Measurements from ENCODE around the gene KIAA1958. TPM values are rescaled to one million over a fixed set of nuclear protein-coding genes. Genes with fewer than 3 reads are reported as not detected.
"Not testable (repeated sequence)": the region's sequence is repeated elsewhere in the genome, so short reads cannot be mapped to it uniquely, and the experiment has no call there.

KIAA1958 gene
- total RNA-seq, 2 donors from 2014 or later = 9.0 to 10.6 TPM

- no peak overlapping the region for H3K4me3 ChIP-seq
- H3K36me3 ChIP-seq = no peaks in the 10 kb centered on the region
- TF ChIP-seq, protein P1, sequence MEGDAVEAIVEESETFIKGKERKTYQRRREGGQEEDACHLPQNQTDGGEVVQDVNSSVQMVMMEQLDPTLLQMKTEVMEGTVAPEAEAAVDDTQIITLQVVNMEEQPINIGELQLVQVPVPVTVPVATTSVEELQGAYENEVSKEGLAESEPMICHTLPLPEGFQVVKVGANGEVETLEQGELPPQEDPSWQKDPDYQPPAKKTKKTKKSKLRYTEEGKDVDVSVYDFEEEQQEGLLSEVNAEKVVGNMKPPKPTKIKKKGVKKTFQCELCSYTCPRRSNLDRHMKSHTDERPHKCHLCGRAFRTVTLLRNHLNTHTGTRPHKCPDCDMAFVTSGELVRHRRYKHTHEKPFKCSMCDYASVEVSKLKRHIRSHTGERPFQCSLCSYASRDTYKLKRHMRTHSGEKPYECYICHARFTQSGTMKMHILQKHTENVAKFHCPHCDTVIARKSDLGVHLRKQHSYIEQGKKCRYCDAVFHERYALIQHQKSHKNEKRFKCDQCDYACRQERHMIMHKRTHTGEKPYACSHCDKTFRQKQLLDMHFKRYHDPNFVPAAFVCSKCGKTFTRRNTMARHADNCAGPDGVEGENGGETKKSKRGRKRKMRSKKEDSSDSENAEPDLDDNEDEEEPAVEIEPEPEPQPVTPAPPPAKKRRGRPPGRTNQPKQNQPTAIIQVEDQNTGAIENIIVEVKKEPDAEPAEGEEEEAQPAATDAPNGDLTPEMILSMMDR (IDR thresholded peaks at IDR 0.05) = no peak
- no peaks in the 10 kb centered on the region for H3K9me3 ChIP-seq
- H3K27ac ChIP-seq = no peak overlapping the region
- no peaks in the 10 kb centered on the region for H3K4me1 ChIP-seq
- H3K9ac ChIP-seq (ENCODE audit: low read depth in 2 of 2, low read length in 2 of 2) = no peak overlapping the region
- H3K27me3 ChIP-seq = no peaks in the 10 kb centered on the region
- intact Hi-C loops (cut with DNase I) = no loop called here
- no peak for DNase-seq
Observed at GRCh38 chr9:112586599-112587155, 100.0 kb downstream of the KIAA1958 start.

GRCh38 chr9:112591875-112592274, 105.2 kb downstream of the KIAA1958 start:
- H3K4me1 ChIP-seq; H3K36me3 ChIP-seq; intact Hi-C loops (cut with DNase I); H3K9me3 ChIP-seq; H3K4me3 ChIP-seq; H3K9ac ChIP-seq (ENCODE audit: low read depth in 2 of 2, low read length in 2 of 2); H3K27me3 ChIP-seq; H3K27ac ChIP-seq; DNase-seq: not testable (repeated sequence)

DNA sequence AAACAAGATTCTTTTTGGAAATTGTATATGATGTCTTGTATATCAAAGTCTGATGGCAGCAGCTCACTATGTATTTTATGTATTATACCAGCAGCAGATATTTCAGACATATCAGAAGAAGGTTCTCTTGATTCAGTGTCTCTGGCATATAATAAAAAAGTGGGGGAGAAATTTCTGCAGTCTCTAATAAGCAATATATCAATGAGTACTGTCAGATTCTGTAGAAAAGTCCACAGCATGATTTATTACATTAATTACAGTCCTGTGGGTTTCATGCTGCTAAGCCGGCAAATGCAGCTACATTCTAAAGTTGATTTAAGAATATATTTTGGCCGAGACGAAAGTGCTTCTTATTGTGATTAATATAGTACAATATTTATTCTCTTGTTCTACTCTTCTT, 113.1 kb downstream of the KIAA1958 start:
- no peaks in the 10 kb centered on the region for H3K27me3 ChIP-seq
- no peak for DNase-seq
- no peaks in the 10 kb centered on the region for H3K9me3 ChIP-seq
- TF ChIP-seq, protein P1 (IDR thresholded peaks at IDR 0.05) = no peak
- no peaks in the 10 kb centered on the region for H3K36me3 ChIP-seq
- no peak overlapping the region for H3K9ac ChIP-seq (ENCODE audit: low read depth in 2 of 2, low read length in 2 of 2)
- no peaks in the 10 kb centered on the region for H3K4me1 ChIP-seq
- H3K4me3 ChIP-seq = no peak overlapping the region
- intact Hi-C loops (cut with DNase I) = no loop called here
- H3K27ac ChIP-seq = no peak overlapping the region

DNA sequence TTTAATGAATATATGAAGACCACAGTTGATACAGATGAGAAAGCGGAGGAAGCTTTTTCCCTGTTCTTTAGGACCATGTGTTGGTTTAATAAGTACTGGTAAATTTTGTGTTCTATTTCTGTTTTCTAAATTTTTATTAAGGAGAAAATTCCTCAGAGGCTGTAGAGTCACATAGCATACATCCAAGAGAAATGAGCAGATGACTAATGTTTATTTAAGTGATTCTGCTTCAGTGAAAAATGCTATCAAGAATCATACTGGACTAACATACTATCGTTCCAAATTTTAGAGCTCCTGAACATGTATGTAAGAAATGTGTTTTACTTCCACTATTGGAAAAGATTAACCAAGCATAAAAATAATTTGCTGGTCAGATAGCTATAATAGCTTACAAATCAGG, 115.0 kb downstream of the KIAA1958 start:
- TF ChIP-seq, protein P1 (IDR thresholded peaks at IDR 0.05) = no peak
- Histone ChIP-seq H3K4me3 (no peak overlapping the region), H3K36me3 (no peaks in the 10 kb centered on the region), H3K27ac (no peak overlapping the region), H3K9ac (ENCODE audit: low read depth in 2 of 2, low read length in 2 of 2) (no peak overlapping the region), H3K27me3 (no peaks in the 10 kb centered on the region), H3K4me1 (no peaks in the 10 kb centered on the region), H3K9me3 (no peaks in the 10 kb centered on the region)
- no peak for DNase-seq
- intact Hi-C loops (cut with DNase I) = no loop called here

DNA sequence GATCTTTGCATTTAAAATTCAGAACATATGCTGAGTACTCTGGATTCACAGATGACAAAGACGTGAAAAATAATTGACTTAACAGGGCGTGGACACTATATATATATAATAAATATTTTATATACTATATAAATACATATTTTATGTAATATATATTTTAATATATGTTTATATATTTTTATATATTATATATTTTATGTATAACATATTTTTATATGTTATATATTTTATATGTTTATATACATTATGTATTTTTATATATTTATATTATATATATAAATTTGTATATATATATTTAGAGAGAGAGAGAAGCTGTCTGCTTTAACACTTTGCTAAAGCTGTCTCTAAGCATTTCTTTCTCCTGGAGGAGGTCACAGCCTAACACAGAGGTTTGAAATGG, 118.2 kb downstream of the KIAA1958 start:
- Histone ChIP-seq H3K9ac (ENCODE audit: low read depth in 2 of 2, low read length in 2 of 2) (no peak overlapping the region), H3K9me3 (no peaks in the 10 kb centered on the region), H3K27me3 (no peaks in the 10 kb centered on the region), H3K4me3 (no peak overlapping the region), H3K27ac (no peak overlapping the region), H3K4me1 (no peaks in the 10 kb centered on the region), H3K36me3 (no peaks in the 10 kb centered on the region)
- intact Hi-C loops (cut with DNase I) = no loop called here
- no peak for DNase-seq
- TF ChIP-seq, protein P1 (IDR thresholded peaks at IDR 0.05) = no peak

DNA sequence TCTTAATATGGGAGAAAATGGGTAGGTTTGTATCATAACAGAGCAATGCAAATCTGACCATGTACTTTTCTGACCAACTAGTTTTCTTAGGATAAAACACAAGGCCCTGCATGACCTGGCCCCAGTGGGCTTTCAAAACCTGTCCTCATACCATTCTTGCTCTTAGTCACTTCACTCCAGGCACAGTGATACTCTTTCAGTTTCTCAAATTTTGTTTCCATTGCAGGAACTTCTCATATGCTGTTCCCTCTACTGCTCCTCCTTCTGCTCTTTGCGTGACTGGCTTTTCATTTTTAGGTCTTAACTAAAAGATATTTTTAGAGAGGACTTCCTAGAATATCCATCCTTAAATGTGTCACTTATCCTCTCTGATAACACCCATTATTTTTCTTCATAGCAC, 118.9 kb downstream of the KIAA1958 start:
- intact Hi-C loops (cut with DNase I) = no loop called here
- no peaks in the 10 kb centered on the region for H3K27me3 ChIP-seq
- no peak for DNase-seq
- no peak overlapping the region for H3K27ac ChIP-seq
- H3K4me1 ChIP-seq = no peaks in the 10 kb centered on the region
- no peaks in the 10 kb centered on the region for H3K36me3 ChIP-seq
- TF ChIP-seq, protein P1 (IDR thresholded peaks at IDR 0.05) = no peak
- H3K4me3 ChIP-seq = no peak overlapping the region
- H3K9ac ChIP-seq (ENCODE audit: low read depth in 2 of 2, low read length in 2 of 2) = no peak overlapping the region
- no peaks in the 10 kb centered on the region for H3K9me3 ChIP-seq
